Mesendoderm (in vitro differentiated cells): ENCODE measurements around the gene TNRC6C.

Source experiments
- DNase-seq: peaks from one replicate; pipeline ENCODE4 v3.0.0; 2013
- H2AK5ac ChIP-seq: 2 replicates; pipeline ENCODE4 v1.6.1; 2013; ENCODE audit warnings: low read length, inconsistent platforms
- H2BK120ac ChIP-seq: 2 replicates; pipeline ENCODE4 v1.6.1; 2013; ENCODE audit warnings: low read depth, mild to moderate bottlenecking, low read length, moderate library complexity, mixed read lengths
- H2BK15ac ChIP-seq: replicated peaks from 2 replicates; pipeline ENCODE4 v1.6.1; 2013; ENCODE audit warnings: low read depth, mild to moderate bottlenecking, moderate library complexity
- H2BK5ac ChIP-seq: 2 replicates; pipeline ENCODE4 v1.6.1; 2013; ENCODE audit warnings: low read length, inconsistent platforms
- H3K18ac ChIP-seq: 2 replicates; pipeline ENCODE4 v1.6.1; 2013; ENCODE audit warnings: mild to moderate bottlenecking, low read length, mixed read lengths
- H3K23ac ChIP-seq: one replicate; pipeline ENCODE4 v1.6.1; 2013; ENCODE audit warnings: low read length
- H3K27ac ChIP-seq: 2 replicates; pipeline ENCODE4 v1.5.1; 2013; ENCODE audit warnings: low read depth, mild to moderate bottlenecking, inconsistent platforms, low read length, moderate library complexity
- H3K27me3 ChIP-seq: 2 replicates; pipeline ENCODE4 v1.6.1; 2013; ENCODE audit warnings: low read length, control low read depth, mild to moderate bottlenecking, inconsistent platforms; ENCODE audit not compliant: insufficient read depth, poor library complexity
- H3K36me3 ChIP-seq: 2 replicates; pipeline ENCODE4 v1.6.1; 2013; ENCODE audit warnings: low read length, inconsistent platforms; ENCODE audit not compliant: control insufficient read depth, insufficient read depth
- H3K4ac ChIP-seq: one replicate; pipeline ENCODE4 v1.6.1; 2013; ENCODE audit warnings: low read depth, mild to moderate bottlenecking, low read length, moderate library complexity
- H3K4me1 ChIP-seq: 2 replicates; pipeline ENCODE4 v1.6.1; 2013; ENCODE audit warnings: low read depth, low read length, inconsistent platforms; ENCODE audit not compliant: control insufficient read depth
- H3K4me2 ChIP-seq: 2 replicates; pipeline ENCODE4 v1.6.1; 2013; ENCODE audit warnings: low read length
- H3K4me3 ChIP-seq: 2 replicates; pipeline ENCODE4 v1.5.1; 2013; ENCODE audit warnings: mild to moderate bottlenecking, low read length
- H3K56ac ChIP-seq: one replicate; pipeline ENCODE4 v1.6.1; 2013; ENCODE audit warnings: low read length
- H3K79me1 ChIP-seq: 2 replicates; pipeline ENCODE4 v1.6.1; 2013; ENCODE audit warnings: low read length, inconsistent platforms
- H3K79me2 ChIP-seq: 2 replicates; pipeline ENCODE4 v1.6.1; 2013; ENCODE audit warnings: mild to moderate bottlenecking, low read length; ENCODE audit not compliant: control insufficient read depth, insufficient read depth
- H3K9ac ChIP-seq: 2 replicates; pipeline ENCODE4 v1.6.1; 2013; ENCODE audit warnings: low read length, inconsistent platforms
- H4K5ac ChIP-seq: one replicate; pipeline ENCODE4 v1.6.1; 2013; ENCODE audit warnings: low read length
- H4K8ac ChIP-seq: one replicate; pipeline ENCODE4 v1.6.1; 2013; ENCODE audit warnings: low read depth, mild to moderate bottlenecking, control low read depth, low read length, moderate library complexity
- WGBS: extraction: QIAGEN DNeasy Blood & Tissue Kit; methylation state at CpG from one replicate; pipeline ENCODE4 v1.1.7; 2013; ENCODE audit warnings: low lambda C conversion rate, missing lambda C conversion rate; ENCODE audit not compliant: insufficient coverage; ENCODE audit errors: extremely low coverage; 5-methylcytosine and 5-hydroxymethylcytosine counted together

Gene TNRC6C

GRCh38 chr17:78101112-78101511 lies 142.6 kb downstream of the TNRC6C start:
- Histone ChIP-seq H3K27me3 (no peaks in the 10 kb centered on the region), H2BK15ac (no peak overlapping the region), H3K4me2 (no peak overlapping the region), H3K18ac (no peak overlapping the region), H2BK120ac (no peak overlapping the region), H3K9ac (no peak overlapping the region), H3K4me1 (no peaks in the 10 kb centered on the region), H3K56ac (no peak overlapping the region), H3K23ac (no peak overlapping the region), H4K8ac (no peak overlapping the region), H3K27ac (no peak overlapping the region), H3K79me2 (no peaks in the 10 kb centered on the region), H3K4me3 (no peak overlapping the region), H3K4ac (no peak overlapping the region), H3K36me3 (peaks cover 6% of the 10 kb centered on the region), H3K79me1 (no peaks in the 10 kb centered on the region), H4K5ac (no peak overlapping the region), H2AK5ac (no peak overlapping the region), H2BK5ac (no peak overlapping the region)
- no CpG with 5 or more reads among the region's 5 CpGs for WGBS
- no peak for DNase-seq

GRCh38 chr17:78101542-78101941 lies 143.0 kb downstream of the TNRC6C start:
- peak; percentile 25 for DNase-seq
- H4K8ac ChIP-seq: no peak overlapping the region
- H3K4ac ChIP-seq: no peak overlapping the region
- no peaks in the 10 kb centered on the region for H3K4me1 ChIP-seq
- no peak overlapping the region for H3K56ac ChIP-seq
- H2BK15ac ChIP-seq: no peak overlapping the region
- H3K36me3 ChIP-seq: peaks cover 6% of the 10 kb centered on the region
- no peak overlapping the region for H2AK5ac ChIP-seq
- H3K79me2 ChIP-seq: no peaks in the 10 kb centered on the region
- no peak overlapping the region for H3K9ac ChIP-seq
- no peak overlapping the region for H2BK120ac ChIP-seq
- H3K18ac ChIP-seq: no peak overlapping the region
- no peak overlapping the region for H4K5ac ChIP-seq
- H3K27me3 ChIP-seq: no peaks in the 10 kb centered on the region
- no peak overlapping the region for H3K4me2 ChIP-seq
- H3K27ac ChIP-seq: no peak overlapping the region
- H3K79me1 ChIP-seq: no peaks in the 10 kb centered on the region
- no peak overlapping the region for H3K4me3 ChIP-seq
- WGBS: no CpG with 5 or more reads among the region's 10 CpGs
- H3K23ac ChIP-seq: no peak overlapping the region
- H2BK5ac ChIP-seq: no peak overlapping the region

- no peak overlapping the region for H2BK15ac ChIP-seq
- H3K36me3 ChIP-seq: peaks cover 2% of the 10 kb centered on the region
- no peak for DNase-seq
Measured at GRCh38 chr17:78103311-78103710, 144.8 kb downstream of the TNRC6C start.

GRCh38 chr17:78104540-78104941 lies 146.0 kb downstream of the TNRC6C start:
- Histone ChIP-seq H3K9ac (no peak overlapping the region), H3K56ac (no peak overlapping the region), H4K5ac (no peak overlapping the region), H2BK120ac (no peak overlapping the region), H3K4me1 (no peaks in the 10 kb centered on the region), H3K27ac (no peak overlapping the region), H3K4me2 (no peak overlapping the region), H3K79me1 (no peaks in the 10 kb centered on the region), H2BK15ac (no peak overlapping the region), H3K36me3 (no peaks in the 10 kb centered on the region), H3K79me2 (no peaks in the 10 kb centered on the region), H3K23ac (no peak overlapping the region), H2BK5ac (no peak overlapping the region), H3K4me3 (no peak overlapping the region), H4K8ac (no peak overlapping the region), H3K18ac (no peak overlapping the region), H2AK5ac (no peak overlapping the region), H3K4ac (no peak overlapping the region), H3K27me3 (no peaks in the 10 kb centered on the region)
- no CpG with 5 or more reads among the region's 28 CpGs for WGBS
- DNase-seq: no peak

More at GRCh38 chr17:78103311-78103710, 144.8 kb downstream of the TNRC6C start:
- no peak overlapping the region for H3K4me3 ChIP-seq
- H2AK5ac ChIP-seq: no peak overlapping the region
- H3K79me1 ChIP-seq: no peaks in the 10 kb centered on the region
- no peak overlapping the region for H3K27ac ChIP-seq
- H3K9ac ChIP-seq: no peak overlapping the region
- no peak overlapping the region for H2BK120ac ChIP-seq
- H3K79me2 ChIP-seq: no peaks in the 10 kb centered on the region
- H3K27me3 ChIP-seq: no peaks in the 10 kb centered on the region
- no peak overlapping the region for H3K18ac ChIP-seq
- no peak overlapping the region for H3K23ac ChIP-seq
- H3K4ac ChIP-seq: no peak overlapping the region
- WGBS: no CpG with 5 or more reads among the region's 4 CpGs
- no peak overlapping the region for H2BK5ac ChIP-seq
- H3K4me1 ChIP-seq: no peaks in the 10 kb centered on the region
- no peak overlapping the region for H4K5ac ChIP-seq
- H4K8ac ChIP-seq: no peak overlapping the region
- no peak overlapping the region for H3K56ac ChIP-seq
- no peak overlapping the region for H3K4me2 ChIP-seq

GRCh38 chr17:78105101-78105500 lies 146.6 kb downstream of the TNRC6C start:
- H3K56ac ChIP-seq: no peak overlapping the region
- no peak overlapping the region for H3K18ac ChIP-seq
- DNase-seq: no peak
- no peak overlapping the region for H2BK5ac ChIP-seq
- WGBS: no CpG with 5 or more reads among the region's 16 CpGs
- no peaks in the 10 kb centered on the region for H3K79me2 ChIP-seq
- no peak overlapping the region for H4K8ac ChIP-seq
- no peak overlapping the region for H2BK15ac ChIP-seq
- H3K4me3 ChIP-seq: no peak overlapping the region
- H3K79me1 ChIP-seq: no peaks in the 10 kb centered on the region
- H3K9ac ChIP-seq: no peak overlapping the region
- no peaks in the 10 kb centered on the region for H3K4me1 ChIP-seq
- no peak overlapping the region for H3K27ac ChIP-seq
- no peaks in the 10 kb centered on the region for H3K27me3 ChIP-seq
- H3K36me3 ChIP-seq: no peaks in the 10 kb centered on the region
- H3K23ac ChIP-seq: no peak overlapping the region
- no peak overlapping the region for H2AK5ac ChIP-seq
- H3K4ac ChIP-seq: no peak overlapping the region
- no peak overlapping the region for H4K5ac ChIP-seq
- no peak overlapping the region for H3K4me2 ChIP-seq
- H2BK120ac ChIP-seq: no peak overlapping the region

- Histone ChIP-seq H3K23ac (no peak overlapping the region), H3K27me3 (no peaks in the 10 kb centered on the region), H3K18ac (no peak overlapping the region), H3K4me1 (no peaks in the 10 kb centered on the region), H4K5ac (no peak overlapping the region), H3K4me3 (no peak overlapping the region), H3K79me2 (no peaks in the 10 kb centered on the region), H2BK120ac (no peak overlapping the region), H3K79me1 (no peaks in the 10 kb centered on the region), H3K9ac (no peak overlapping the region), H3K4me2 (no peak overlapping the region), H3K56ac (no peak overlapping the region), H2BK5ac (no peak overlapping the region), H2BK15ac (no peak overlapping the region), H4K8ac (no peak overlapping the region), H3K4ac (no peak overlapping the region), H2AK5ac (no peak overlapping the region), H3K27ac (no peak overlapping the region), H3K36me3 (no peaks in the 10 kb centered on the region)
- no CpG with 5 or more reads among the region's 13 CpGs for WGBS
- DNase-seq: no peak
Measured at GRCh38 chr17:78105551-78105950, 147.0 kb downstream of the TNRC6C start.
